HL-60 (cell line): ENCODE data around the gene CLNK.

Experiments
- DNase-seq, 2 experiments: peaks; one replicate each; pipeline ENCODE4 v3.0.0-alpha.2; 2010 to 2020; ENCODE audit warnings: low read depth in 1 of 2, low spot score in 1 of 2
- H3K27ac ChIP-seq: fragments of 250-450 bp; sonication (Bioruptor Pico); replicated peaks from 2 replicates; pipeline ENCODE4 v1.5.1; 2020; ENCODE audit warnings: mild to moderate bottlenecking, moderate library complexity
- H3K27me3 ChIP-seq: fragments of 250-450 bp; sonication (Bioruptor Pico); 2 replicates; pipeline ENCODE4 v1.5.1; 2021; ENCODE audit warnings: mild to moderate bottlenecking, moderate library complexity; ENCODE audit not compliant: insufficient read depth, poor library complexity, severe bottlenecking
- H3K4me3 ChIP-seq: replicated peaks from 2 replicates; pipeline ENCODE4 v1.5.1; 2011; ENCODE audit warnings: mild to moderate bottlenecking, control low read depth, low read length; ENCODE audit not compliant: insufficient read depth
- CTCF ChIP-seq: IDR thresholded peaks from one replicate; pipeline ENCODE4 v1.5.1; 2011; ENCODE audit warnings: low read length, control low read depth, inconsistent platforms; ENCODE audit not compliant: insufficient read depth
- GABPA ChIP-seq: IDR thresholded peaks from 2 replicates; pipeline ENCODE4 v1.6.1; 2012; ENCODE audit warnings: low read depth
- POLR2AphosphoS5 ChIP-seq: IDR thresholded peaks from 2 replicates; pipeline ENCODE4 v1.6.1; 2012; ENCODE audit warnings: low read depth
- REST ChIP-seq: IDR thresholded peaks from 2 replicates; pipeline ENCODE4 v1.6.1; 2012; ENCODE audit warnings: low read depth; ENCODE audit not compliant: insufficient replicate concordance
- SPI1 ChIP-seq: IDR thresholded peaks from 2 replicates; pipeline ENCODE4 v1.6.1; 2012; ENCODE audit warnings: low read depth, mild to moderate bottlenecking, borderline replicate concordance

CLNK gene

DNA sequence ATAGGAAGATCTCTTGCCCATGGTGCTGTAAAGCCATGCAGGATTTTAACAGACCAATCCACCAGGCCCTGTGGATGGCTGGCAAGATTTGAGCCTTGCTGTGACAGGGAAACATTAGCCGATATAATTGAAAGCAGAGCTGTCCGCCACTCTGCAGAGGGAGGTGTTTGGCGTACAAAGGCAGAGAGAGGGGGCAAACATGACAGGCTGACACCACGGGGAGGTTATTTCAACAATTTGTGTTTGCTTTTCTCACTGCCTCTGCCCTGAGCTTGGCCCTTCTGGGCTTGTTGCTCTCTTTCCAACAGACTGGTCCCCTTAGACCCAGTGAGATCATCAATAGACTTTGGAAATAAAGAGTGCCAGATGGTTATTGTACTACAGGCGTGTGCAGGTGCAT, 59.4 kb downstream of the CLNK start:
- TF ChIP-seq CTCF (no peak), REST (no peak), POLR2AphosphoS5 (no peak)
- Histone ChIP-seq H3K4me3 (no peak overlapping the region), H3K27me3 (no peaks in the 10 kb centered on the region), H3K27ac (no peak overlapping the region)
- DNase-seq = no peak

DNA sequence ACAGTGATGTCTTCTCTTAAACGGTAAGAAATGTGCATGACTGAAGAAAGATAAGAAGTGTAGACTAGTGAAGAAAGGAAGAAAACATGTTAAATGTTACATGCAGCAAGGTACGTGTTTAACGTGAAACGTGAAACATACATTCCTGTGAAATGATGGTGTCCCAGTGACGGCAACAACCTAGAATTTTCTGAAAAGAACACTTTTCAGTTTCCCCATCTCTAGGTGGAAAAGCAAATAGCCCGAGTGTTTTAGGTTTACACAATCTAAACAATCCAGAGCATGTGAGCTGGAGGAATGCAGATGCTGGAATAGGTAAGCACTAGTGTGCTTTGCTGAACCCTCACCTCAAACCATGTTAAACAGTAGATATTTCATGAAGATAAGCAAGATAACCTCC, 60.7 kb downstream of the CLNK start:
- DNase-seq = no peak
- H3K4me3 ChIP-seq = no peak overlapping the region
- TF ChIP-seq SPI1 (no peak), REST (no peak), GABPA (no peak), CTCF (no peak), POLR2AphosphoS5 (no peak)
- H3K27me3 ChIP-seq = no peaks in the 10 kb centered on the region
- H3K27ac ChIP-seq = no peak overlapping the region

DNA sequence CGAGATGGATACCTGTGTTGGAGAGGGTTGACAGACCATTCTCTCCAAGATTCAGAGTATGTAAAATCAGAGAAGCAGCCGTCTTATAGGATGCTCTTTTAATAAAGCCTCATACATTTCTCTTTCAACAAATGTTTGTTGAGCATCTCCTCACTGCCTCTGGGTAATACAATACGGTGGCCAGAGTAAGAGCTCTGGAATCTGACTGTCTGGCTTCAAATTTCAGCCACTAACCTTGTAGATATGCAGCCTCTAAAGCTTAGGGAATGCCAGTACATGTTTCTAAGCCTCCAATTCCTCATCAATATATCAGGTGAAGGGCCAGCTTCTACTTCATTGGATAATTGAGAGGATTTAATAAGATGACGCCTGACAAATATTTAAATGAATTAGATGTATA, 61.3 kb downstream of the CLNK start:
- DNase-seq = no peak
- no peak overlapping the region for H3K4me3 ChIP-seq
- H3K27me3 ChIP-seq = no peaks in the 10 kb centered on the region
- TF ChIP-seq REST (no peak), GABPA (no peak), POLR2AphosphoS5 (no peak), CTCF (no peak), SPI1 (no peak)
- H3K27ac ChIP-seq = no peak overlapping the region
